IMR-90 (cell line): Measurements from ENCODE around the gene FAT1. TPM values are rescaled to one million over a fixed set of nuclear protein-coding genes. Genes with fewer than 3 reads are reported as not detected.

Experiments
- ATAC-seq: fragments of 200-7000 bp; cut with Tn5 transposase; 2 replicates; pipeline ENCODE4 v1.9.1; 2020; ENCODE audit warnings: low read depth, mild to moderate bottlenecking, moderate library complexity
- BruUV-seq: library from RNA; stranded (reverse); fragments of 400-500 nt; replicated peaks from 2 replicates; lab custom pipeline; 2021; lab: Mats Ljungman, UMichigan
- CTCF ChIA-PET: fragments of 300-600 bp; formaldehyde crosslinking; extraction: SDS; loops from one replicate; lab custom pipeline; 2021; ENCODE audit warnings: antibody characterized with exemption; lab: Yijun Ruan, JAX
- POLR2A ChIA-PET: fragments of 300-600 bp; sonication (Branson Sonifier 250); formaldehyde crosslinking; loops from one replicate; lab custom pipeline; 2022; ENCODE audit warnings: antibody characterized with exemption; ENCODE audit not compliant: unreplicated experiment; lab: Charles Lee
- DNase-seq: peaks from one replicate; pipeline ENCODE4 v3.0.0; 2013
- H2AFZ ChIP-seq: replicated peaks from 2 replicates; pipeline ENCODE3; 2013; ENCODE audit warnings: low read length, mild to moderate bottlenecking; ENCODE audit not compliant: poor library complexity
- H2AK5ac ChIP-seq: 2 replicates; pipeline ENCODE4 v1.6.1; 2013; ENCODE audit warnings: low read depth, low read length, inconsistent platforms
- H2AK9ac ChIP-seq: replicated peaks from 2 replicates; pipeline ENCODE3; 2013; ENCODE audit warnings: mild to moderate bottlenecking, low read depth, low read length, moderate library complexity; ENCODE audit not compliant: poor library complexity
- H2BK120ac ChIP-seq: 2 replicates; pipeline ENCODE4 v1.6.1; 2013; ENCODE audit warnings: low read depth, low read length, inconsistent platforms
- H2BK15ac ChIP-seq: 3 replicates; pipeline ENCODE4 v1.6.1; 2013; ENCODE audit warnings: low read depth, low read length, inconsistent platforms
- H2BK20ac ChIP-seq: 2 replicates; pipeline ENCODE4 v1.6.1; 2013; ENCODE audit warnings: low read depth, mild to moderate bottlenecking, inconsistent platforms, low read length, moderate library complexity
- H2BK5ac ChIP-seq: 2 replicates; pipeline ENCODE4 v1.6.1; 2013; ENCODE audit warnings: mild to moderate bottlenecking, low read depth, low read length, inconsistent platforms; ENCODE audit not compliant: poor library complexity, severe bottlenecking
- H3K14ac ChIP-seq: replicated peaks from 2 replicates; pipeline ENCODE4 v1.6.1; 2013; ENCODE audit warnings: low read depth, low read length, inconsistent platforms
- H3K18ac ChIP-seq: 2 replicates; pipeline ENCODE4 v1.6.1; 2013; ENCODE audit warnings: low read depth, low read length, control low read depth
- H3K23ac ChIP-seq: 2 replicates; pipeline ENCODE4 v1.6.1; 2013; ENCODE audit warnings: low read depth, low read length, inconsistent platforms
- H3K27ac ChIP-seq: 2 replicates; pipeline ENCODE4 v1.5.1; 2013; ENCODE audit warnings: mild to moderate bottlenecking, control low read depth, low read length; ENCODE audit not compliant: insufficient read depth
- H3K27me3 ChIP-seq: 2 replicates; pipeline ENCODE4 v1.6.1; 2013; ENCODE audit warnings: low read length; ENCODE audit not compliant: control insufficient read depth, insufficient read depth
- H3K36me3 ChIP-seq: 2 replicates; pipeline ENCODE4 v1.6.1; 2013; ENCODE audit warnings: low read length, mixed read lengths; ENCODE audit not compliant: control insufficient read depth, insufficient read depth
- H3K4ac ChIP-seq: 2 replicates; pipeline ENCODE4 v1.6.1; 2013; ENCODE audit warnings: low read depth, low read length, inconsistent platforms
- H3K4me1 ChIP-seq: 2 replicates; pipeline ENCODE4 v1.6.1; 2013; ENCODE audit warnings: low read length, mixed read lengths; ENCODE audit not compliant: control insufficient read depth, insufficient read depth
- H3K4me2 ChIP-seq: 2 replicates; pipeline ENCODE4 v1.6.1; 2013; ENCODE audit warnings: low read depth, mild to moderate bottlenecking, control low read depth, low read length, moderate library complexity
- H3K4me3 ChIP-seq: 2 replicates; pipeline ENCODE4 v1.5.1; 2013; ENCODE audit warnings: low read depth, mild to moderate bottlenecking, control low read depth, low read length, moderate library complexity; ENCODE audit not compliant: insufficient read depth
- H3K56ac ChIP-seq: 2 replicates; pipeline ENCODE4 v1.6.1; 2013; ENCODE audit warnings: low read length, inconsistent platforms; ENCODE audit not compliant: insufficient read depth; ENCODE audit errors: extremely low read depth
- H3K79me1 ChIP-seq, 2 experiments: 2 replicates each; pipeline ENCODE4 v1.6.1; 2013; ENCODE audit warnings: low read length in 2 of 2, inconsistent platforms in 1 of 2, low read depth in 1 of 2
- H3K9ac ChIP-seq: 2 replicates; pipeline ENCODE4 v1.6.1; 2013; ENCODE audit warnings: low read depth, low read length, control low read depth
- H3K9me1 ChIP-seq: 2 replicates; pipeline ENCODE4 v1.6.1; 2013; ENCODE audit warnings: low read length, inconsistent platforms; ENCODE audit not compliant: insufficient read depth
- H3K9me3 ChIP-seq: 2 replicates; pipeline ENCODE4 v1.6.1; 2013; ENCODE audit warnings: low read length; ENCODE audit not compliant: control insufficient read depth, insufficient read depth
- H4K20me1 ChIP-seq: 2 replicates; pipeline ENCODE4 v1.6.1; 2013; ENCODE audit warnings: low read length, inconsistent platforms; ENCODE audit not compliant: insufficient read depth
- H4K5ac ChIP-seq: 2 replicates; pipeline ENCODE4 v1.6.1; 2013; ENCODE audit warnings: mild to moderate bottlenecking, low read depth, low read length, control low read depth
- H4K8ac ChIP-seq, 2 experiments: 2 replicates each; pipeline ENCODE4 v1.6.1; 2013; ENCODE audit warnings: low read depth in 2 of 2, low read length in 2 of 2, control low read depth in 1 of 2, inconsistent platforms in 1 of 2
- H4K91ac ChIP-seq: 2 replicates; pipeline ENCODE4 v1.6.1; 2013; ENCODE audit warnings: low read depth, low read length, inconsistent platforms; ENCODE audit not compliant: insufficient read depth
- BHLHE40 ChIP-seq: fragments of 150-350 bp; IDR thresholded peaks from 2 replicates; pipeline ENCODE4 v1.6.1; 2016; ENCODE audit warnings: mild to moderate bottlenecking, low read depth, low read length
- CEBPB ChIP-seq: IDR thresholded peaks from 2 replicates; pipeline ENCODE4 v1.6.1; 2012; ENCODE audit warnings: low read depth, low read length, improper control_type of control experiment
- FOS ChIP-seq: fragments of 150-350 bp; IDR thresholded peaks from 2 replicates; pipeline ENCODE4 v1.6.1; 2016; ENCODE audit warnings: low read depth, low read length
- MAFK ChIP-seq: IDR thresholded peaks from 2 replicates; pipeline ENCODE4 v1.6.1; 2012; ENCODE audit warnings: low read depth, low read length, improper control_type of control experiment
- MAZ ChIP-seq: IDR thresholded peaks from 2 replicates; pipeline ENCODE4 v1.6.1; 2012; ENCODE audit warnings: low read depth, mild to moderate bottlenecking, low read length, improper control_type of control experiment, moderate library complexity, borderline replicate concordance
- MXI1 ChIP-seq: IDR thresholded peaks from 2 replicates; pipeline ENCODE4 v1.6.1; 2012; ENCODE audit warnings: low read depth, mild to moderate bottlenecking, low read length, moderate library complexity, borderline replicate concordance
- NFE2L2 ChIP-seq: fragments of 150-350 bp; IDR thresholded peaks from 2 replicates; pipeline ENCODE4 v1.6.1; 2016; ENCODE audit warnings: low read depth, mild to moderate bottlenecking, low read length
- POLR2A ChIP-seq: IDR thresholded peaks from 2 replicates; pipeline ENCODE4 v1.6.1; 2012; ENCODE audit warnings: mild to moderate bottlenecking, low read depth, low read length
- RCOR1 ChIP-seq: IDR thresholded peaks from 2 replicates; pipeline ENCODE4 v1.6.1; 2012; ENCODE audit warnings: mild to moderate bottlenecking, low read length, improper control_type of control experiment; ENCODE audit not compliant: insufficient replicate concordance
- RFX5 ChIP-seq: IDR thresholded peaks from 2 replicates; pipeline ENCODE4 v1.8.0; 2012; ENCODE audit warnings: low read depth, mild to moderate bottlenecking, low read length, moderate library complexity
- SMC3 ChIP-seq: fragments of 150-350 bp; IDR thresholded peaks from 2 replicates; pipeline ENCODE4 v1.6.1; 2016; ENCODE audit warnings: low read depth, mild to moderate bottlenecking, antibody characterized with exemption, low read length, moderate library complexity
- WGBS, 2 experiments: methylation state at CpG; one replicate each; pipeline versions ENCODE4 v1.1.5 to v1.1.7; 2013; ENCODE audit warnings: missing lambda C conversion rate in 2 of 2; ENCODE audit not compliant: insufficient read length in 1 of 2; ENCODE audit errors: extremely low coverage in 2 of 2; 5-methylcytosine and 5-hydroxymethylcytosine counted together
- dilution Hi-C: fragments of 300-500 bp; cut with HindIII; formaldehyde crosslinking; loops from one replicate; pipeline ENCODE4 v1.14.3; 2018; ENCODE audit warnings: low sequenced_read_pairs; ENCODE audit not compliant: unreplicated experiment
- in situ Hi-C: fragments of 300-500 bp; cut with MboI; formaldehyde crosslinking; loops from 3 replicates; pipeline ENCODE4 v1.14.3; 2019; ENCODE audit warnings: low sequenced_read_pairs, inconsistent platforms, mixed read lengths
- intact Hi-C: fragments of 100-400 bp; cut with micrococcal nuclease; formaldehyde crosslinking; loops from 2 replicates; pipeline ENCODE4 v1.10.0; 2022
- polyA plus RNA-seq, 3 experiments: library from polyadenylated mRNA; depleted of rRNA; stranded (reverse); fragments of >200 nt; gene quantifications; 2 replicates each; pipeline ENCODE4 v1.2.3, GENCODE V29; 2012; ENCODE audit warnings: low replicate concordance in 1 of 3
- total RNA-seq: library from RNA; depleted of rRNA; stranded (reverse); fragments of >200 nt; gene quantifications from 2 replicates; pipeline ENCODE4 v1.2.3, GENCODE V29; 2012
- TF ChIP-seq, protein P1 (sequence below): conservative IDR thresholded peaks from 2 replicates; pipeline ENCODE4 v1.5.1; 2012; ENCODE audit warnings: mild to moderate bottlenecking, low read depth, low read length, improper control_type of control experiment
- TF ChIP-seq, protein P2 (sequence below): fragments of 150-350 bp; IDR thresholded peaks from 2 replicates; pipeline ENCODE4 v1.6.1; 2017; ENCODE audit warnings: mild to moderate bottlenecking, antibody characterized with exemption, low read length, low read depth

FAT1 gene
- total and polyA plus RNA-seq, 2 of the 4 experiments (the other 2 are of a cell fraction), result 156 to 519 TPM

DNA sequence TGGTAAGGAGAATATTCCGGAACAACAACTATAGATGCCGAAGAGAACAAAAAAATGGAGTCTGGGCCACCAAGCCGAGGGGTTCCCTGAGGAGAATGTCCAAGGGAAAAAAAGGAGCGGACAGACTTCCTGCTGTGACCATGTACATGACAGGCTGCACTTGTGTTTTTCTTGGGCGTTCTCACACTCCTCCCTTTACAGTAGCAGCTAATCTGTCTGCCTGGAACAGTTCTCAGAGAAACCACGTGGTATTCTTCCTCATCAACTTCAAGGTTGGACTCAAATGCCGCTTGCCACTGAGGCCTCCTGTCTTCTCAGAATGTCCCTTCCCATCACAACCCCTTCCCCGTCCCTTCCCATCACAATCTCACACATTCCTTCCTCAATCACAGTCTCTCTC, 137.5 kb downstream of the FAT1 start:
- no peak overlapping the region for H2BK120ac ChIP-seq
- H3K56ac ChIP-seq, result no peak overlapping the region
- H3K79me1 ChIP-seq, result peaks cover 33 to 50% of the 10 kb centered on the region in 2 experiments
- H2BK15ac ChIP-seq, result no peak overlapping the region
- no peak overlapping the region for H3K9ac ChIP-seq
- H3K27ac ChIP-seq, result no peak overlapping the region
- H2BK20ac ChIP-seq, result no peak overlapping the region
- dilution Hi-C loops (no loop called here), intact Hi-C loops (loop anchor here (5.0 kb wide), 1 partner anchor 99 kb away; no protein-coding TSS in a partner anchor), in situ Hi-C loops (loop anchor here (10.0 kb wide), 1 partner anchor 291 kb away; no protein-coding TSS in a partner anchor)
- peaks cover 52% of the 10 kb centered on the region for H3K36me3 ChIP-seq
- ATAC-seq (no peak), DNase-seq (no peak)
- H3K4me3 ChIP-seq, result no peak overlapping the region
- no peaks in the 10 kb centered on the region for H3K27me3 ChIP-seq
- CTCF ChIA-PET, result interaction anchor here (1.5 kb wide), 1 partner anchor 113 kb away, joined by 6 read pairs; no protein-coding TSS in a partner anchor
- no peak overlapping the region for H3K4me2 ChIP-seq
- no TSS peak for BruUV-seq
- no peak overlapping the region for H3K14ac ChIP-seq
- no peak overlapping the region for H3K4ac ChIP-seq
- POLR2A ChIA-PET, result no interaction called here
- no peak overlapping the region for H2AFZ ChIP-seq
- WGBS, 2 experiments, result 52 to 100% methylated on average over 1 to 3 of the region's 8 CpGs
- no peak overlapping the region for H2AK9ac ChIP-seq
- TF ChIP-seq, protein P1, sequence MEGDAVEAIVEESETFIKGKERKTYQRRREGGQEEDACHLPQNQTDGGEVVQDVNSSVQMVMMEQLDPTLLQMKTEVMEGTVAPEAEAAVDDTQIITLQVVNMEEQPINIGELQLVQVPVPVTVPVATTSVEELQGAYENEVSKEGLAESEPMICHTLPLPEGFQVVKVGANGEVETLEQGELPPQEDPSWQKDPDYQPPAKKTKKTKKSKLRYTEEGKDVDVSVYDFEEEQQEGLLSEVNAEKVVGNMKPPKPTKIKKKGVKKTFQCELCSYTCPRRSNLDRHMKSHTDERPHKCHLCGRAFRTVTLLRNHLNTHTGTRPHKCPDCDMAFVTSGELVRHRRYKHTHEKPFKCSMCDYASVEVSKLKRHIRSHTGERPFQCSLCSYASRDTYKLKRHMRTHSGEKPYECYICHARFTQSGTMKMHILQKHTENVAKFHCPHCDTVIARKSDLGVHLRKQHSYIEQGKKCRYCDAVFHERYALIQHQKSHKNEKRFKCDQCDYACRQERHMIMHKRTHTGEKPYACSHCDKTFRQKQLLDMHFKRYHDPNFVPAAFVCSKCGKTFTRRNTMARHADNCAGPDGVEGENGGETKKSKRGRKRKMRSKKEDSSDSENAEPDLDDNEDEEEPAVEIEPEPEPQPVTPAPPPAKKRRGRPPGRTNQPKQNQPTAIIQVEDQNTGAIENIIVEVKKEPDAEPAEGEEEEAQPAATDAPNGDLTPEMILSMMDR, result no peak
- TF ChIP-seq RFX5, result no peak
- no peak for TF ChIP-seq NFE2L2
- TF ChIP-seq FOS, result no peak
- TF ChIP-seq BHLHE40, result no peak
- TF ChIP-seq CEBPB, result no peak
- TF ChIP-seq MXI1, result no peak
- TF ChIP-seq RCOR1, result no peak
- TF ChIP-seq SMC3, result no peak
- TF ChIP-seq MAZ, result no peak
- TF ChIP-seq, protein P2, sequence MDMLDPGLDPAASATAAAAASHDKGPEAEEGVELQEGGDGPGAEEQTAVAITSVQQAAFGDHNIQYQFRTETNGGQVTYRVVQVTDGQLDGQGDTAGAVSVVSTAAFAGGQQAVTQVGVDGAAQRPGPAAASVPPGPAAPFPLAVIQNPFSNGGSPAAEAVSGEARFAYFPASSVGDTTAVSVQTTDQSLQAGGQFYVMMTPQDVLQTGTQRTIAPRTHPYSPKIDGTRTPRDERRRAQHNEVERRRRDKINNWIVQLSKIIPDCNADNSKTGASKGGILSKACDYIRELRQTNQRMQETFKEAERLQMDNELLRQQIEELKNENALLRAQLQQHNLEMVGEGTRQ, result no peak
- TF ChIP-seq POLR2A, result no peak
- TF ChIP-seq MAFK, result no peak
- H4K20me1 ChIP-seq, result peaks cover 56% of the 10 kb centered on the region
- H3K9me1 ChIP-seq, result peaks cover 7% of the 10 kb centered on the region; the same call in 1 of the 2 replicates
- no peak overlapping the region for H3K23ac ChIP-seq
- H4K91ac ChIP-seq, result no peak overlapping the region
- no peak overlapping the region for H4K5ac ChIP-seq
- no peak overlapping the region; a peak in 1 of 4 replicates for H4K8ac ChIP-seq
- peaks cover 3% of the 10 kb centered on the region; the same call in 1 of the 2 replicates for H3K4me1 ChIP-seq
- H2BK5ac ChIP-seq, result no peak overlapping the region
- no peak overlapping the region for H2AK5ac ChIP-seq
- no peaks in the 10 kb centered on the region for H3K9me3 ChIP-seq
- H3K18ac ChIP-seq, result no peak overlapping the region
